GM18526 (cell line): ENCODE data around the gene SSH3.

ENCODE experiments used
- POLR2A ChIP-seq: IDR thresholded peaks from 3 replicates; pipeline ENCODE4 v1.6.1; 2011; ENCODE audit not compliant: insufficient read length; ENCODE audit errors: extremely low read depth

The SSH3 gene

DNA sequence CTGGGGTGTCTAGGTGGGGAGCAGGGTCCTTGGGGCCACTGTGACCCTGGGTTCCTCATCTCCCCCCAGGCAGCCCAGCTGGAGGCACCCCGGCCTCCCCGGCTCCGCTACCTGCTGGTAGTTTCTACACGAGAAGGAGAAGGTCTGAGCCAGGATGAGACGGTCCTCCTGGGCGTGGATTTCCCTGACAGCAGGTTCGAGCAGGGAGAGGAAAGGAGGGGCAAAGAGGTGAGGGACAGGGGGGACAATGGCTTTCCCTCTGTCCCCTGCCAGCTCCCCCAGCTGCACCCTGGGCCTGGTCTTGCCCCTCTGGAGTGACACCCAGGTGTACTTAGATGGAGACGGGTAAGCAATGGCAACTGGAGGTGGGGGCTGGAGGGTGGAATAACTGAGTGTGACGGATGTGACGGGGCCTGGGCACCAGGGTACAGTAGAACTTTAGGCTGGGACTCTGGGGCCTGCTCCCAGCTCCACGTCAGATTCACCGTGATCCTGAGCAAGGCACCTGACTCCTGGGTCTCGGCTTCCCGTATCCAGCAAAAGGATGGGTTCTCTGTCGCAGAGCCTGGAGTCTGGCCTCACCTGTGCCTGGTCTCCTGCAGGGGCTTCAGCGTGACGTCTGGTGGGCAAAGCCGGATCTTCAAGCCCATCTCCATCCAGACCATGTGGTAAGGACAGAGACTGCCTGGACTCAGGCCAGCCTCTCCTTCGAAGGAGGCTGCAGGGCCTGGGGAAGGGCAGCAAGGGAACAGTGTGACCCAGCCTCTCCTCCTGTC lies 3.6 kb downstream of the SSH3 start:
- no peak for TF ChIP-seq POLR2A

DNA sequence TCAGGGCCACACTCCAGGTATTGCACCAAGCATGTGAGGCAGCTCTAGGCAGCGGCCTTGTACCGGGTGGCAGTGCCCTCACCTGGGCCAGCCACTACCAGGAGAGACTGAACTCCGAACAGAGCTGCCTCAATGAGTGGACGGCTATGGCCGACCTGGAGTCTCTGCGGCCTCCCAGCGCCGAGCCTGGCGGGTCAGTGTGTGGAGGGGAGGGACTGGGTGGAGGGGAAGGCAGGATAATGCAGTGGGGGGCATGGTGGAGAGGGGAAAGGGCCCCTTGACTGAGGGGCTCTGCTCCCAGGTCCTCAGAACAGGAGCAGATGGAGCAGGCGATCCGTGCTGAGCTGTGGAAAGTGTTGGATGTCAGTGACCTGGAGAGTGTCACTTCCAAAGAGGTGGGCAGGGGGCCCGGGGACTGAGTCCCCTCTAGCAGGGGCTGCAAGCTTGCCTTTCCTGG lies 4.2 kb downstream of the SSH3 start:
- TF ChIP-seq POLR2A: no peak

DNA sequence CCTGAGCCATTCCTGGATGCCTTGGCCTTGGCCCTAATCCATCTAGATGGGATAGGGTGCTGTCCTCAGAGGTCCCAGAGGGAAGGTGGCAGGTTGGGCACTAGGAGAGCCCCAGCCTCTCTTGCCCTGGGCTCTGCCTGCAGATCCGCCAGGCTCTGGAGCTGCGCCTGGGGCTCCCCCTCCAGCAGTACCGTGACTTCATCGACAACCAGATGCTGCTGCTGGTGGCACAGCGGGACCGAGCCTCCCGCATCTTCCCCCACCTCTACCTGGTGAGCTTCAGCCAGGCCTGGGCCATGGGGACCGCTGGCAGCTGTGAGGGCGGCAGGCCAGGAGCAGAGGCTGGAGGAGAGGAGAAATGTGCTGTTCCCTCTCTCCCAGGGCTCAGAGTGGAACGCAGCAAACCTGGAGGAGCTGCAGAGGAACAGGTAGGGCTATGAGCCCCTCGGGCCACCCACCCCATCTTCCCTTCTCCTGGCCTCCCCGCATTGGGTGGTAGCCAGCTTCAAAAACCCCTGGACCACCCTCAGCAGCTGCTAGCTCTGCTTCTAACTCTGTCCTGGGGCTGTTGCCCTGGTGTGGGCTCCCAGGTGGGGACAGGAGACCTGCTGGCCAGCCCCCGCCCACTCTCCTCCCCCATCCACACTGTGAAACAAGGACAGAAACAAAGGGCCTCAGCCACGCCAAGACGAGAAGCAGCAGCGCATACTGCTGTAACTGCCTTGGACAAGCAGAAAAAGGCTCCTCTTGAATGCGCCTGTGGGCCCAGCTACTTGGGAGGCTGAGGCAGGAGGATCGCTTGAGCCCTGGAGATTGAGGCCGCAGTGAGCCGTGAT lies 4.9 kb downstream of the SSH3 start:
- TF ChIP-seq POLR2A: no peak

DNA sequence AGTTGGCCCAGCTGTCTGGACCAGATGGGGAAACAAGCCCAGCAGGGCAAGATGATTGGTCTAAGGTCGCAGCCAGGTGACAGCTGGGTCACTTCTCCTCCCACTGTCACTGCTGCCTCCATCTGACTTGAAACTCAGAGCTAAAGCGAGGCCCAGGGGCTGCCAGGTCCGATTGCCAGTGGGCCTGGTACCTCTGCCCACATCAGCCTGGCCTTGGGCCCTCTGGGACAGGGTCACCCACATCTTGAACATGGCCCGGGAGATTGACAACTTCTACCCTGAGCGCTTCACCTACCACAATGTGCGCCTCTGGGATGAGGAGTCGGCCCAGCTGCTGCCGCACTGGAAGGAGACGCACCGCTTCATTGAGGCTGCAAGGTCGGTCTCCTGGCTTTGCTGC lies 5.8 kb downstream of the SSH3 start:
- no peak for TF ChIP-seq POLR2A

DNA sequence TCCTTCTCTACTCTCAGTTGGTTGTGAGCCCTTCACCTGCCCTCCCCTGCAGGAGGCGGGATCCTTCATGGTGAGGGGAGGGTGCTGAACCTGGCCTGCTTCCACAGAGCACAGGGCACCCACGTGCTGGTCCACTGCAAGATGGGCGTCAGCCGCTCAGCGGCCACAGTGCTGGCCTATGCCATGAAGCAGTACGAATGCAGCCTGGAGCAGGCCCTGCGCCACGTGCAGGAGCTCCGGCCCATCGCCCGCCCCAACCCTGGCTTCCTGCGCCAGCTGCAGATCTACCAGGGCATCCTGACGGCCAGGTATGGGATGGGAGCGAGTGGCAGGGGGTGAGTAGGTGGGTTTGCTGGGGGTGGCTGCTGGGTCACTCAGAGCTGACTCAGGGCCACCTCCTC lies 6.3 kb downstream of the SSH3 start:
- TF ChIP-seq POLR2A: no peak

DNA sequence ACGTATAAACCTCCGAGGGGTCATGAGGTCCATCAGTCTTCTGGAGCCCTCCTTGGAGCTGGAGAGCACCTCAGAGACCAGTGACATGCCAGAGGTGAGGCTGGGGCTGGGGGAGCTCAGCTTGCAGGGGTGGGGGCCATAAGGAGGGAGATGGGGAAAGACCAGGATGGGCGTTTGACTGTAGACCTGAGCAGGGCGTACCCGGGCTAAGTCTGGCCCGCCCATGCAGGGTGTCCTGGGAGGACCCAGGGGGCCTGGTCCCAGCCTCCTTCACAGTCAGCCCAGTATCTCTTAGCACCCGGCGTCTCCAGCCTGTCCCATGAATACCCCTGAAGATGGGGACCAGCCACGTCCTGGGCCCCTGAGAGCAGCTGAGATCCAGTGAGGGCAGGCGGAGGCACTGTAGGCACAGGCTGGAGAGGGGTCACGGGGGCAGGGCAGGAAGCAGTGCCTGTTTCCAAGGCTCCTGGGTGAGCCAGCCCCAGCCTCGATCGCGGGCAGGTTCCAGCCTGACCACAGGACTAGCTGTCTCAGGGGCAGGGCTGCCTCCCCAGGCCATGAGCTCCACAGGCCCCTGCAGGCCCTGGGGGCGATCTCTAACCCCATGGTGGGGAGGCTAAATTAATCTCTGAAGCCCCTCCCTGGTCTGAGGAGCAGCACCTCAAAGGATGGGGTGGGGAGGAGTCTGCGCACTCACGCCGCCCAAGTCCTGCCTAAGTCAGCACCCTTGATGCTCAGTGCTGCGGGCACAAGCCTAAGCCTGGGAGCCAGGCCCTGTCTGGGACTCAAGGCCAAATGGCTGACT lies 7.1 kb downstream of the SSH3 start:
- TF ChIP-seq POLR2A: no peak

DNA sequence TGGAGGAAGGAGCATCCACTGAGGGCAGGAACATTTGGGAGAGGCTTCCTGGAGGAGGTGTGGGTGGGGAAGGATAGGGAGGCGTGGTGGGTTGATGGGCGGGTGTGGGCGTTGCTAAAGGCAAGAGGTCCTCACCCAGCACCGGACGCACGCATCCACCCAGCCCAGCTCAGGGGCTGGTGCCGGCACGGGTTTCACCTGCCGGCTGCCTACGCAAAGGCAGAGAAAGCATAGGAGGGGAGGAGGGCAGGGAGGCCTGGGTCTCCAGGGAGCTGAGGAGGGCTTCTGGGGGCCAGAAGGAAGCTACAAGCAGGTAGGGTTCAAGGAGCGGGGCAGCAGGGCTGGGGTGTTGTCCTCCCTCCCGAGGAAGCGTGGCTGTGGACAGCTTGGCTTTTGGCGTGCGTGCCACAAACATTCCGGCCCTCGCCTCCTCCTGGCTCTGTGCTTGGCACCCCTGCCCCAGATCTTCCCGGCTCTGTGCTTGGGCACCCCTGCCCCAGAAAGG lies 7.8 kb downstream of the SSH3 start:
- no peak for TF ChIP-seq POLR2A

DNA sequence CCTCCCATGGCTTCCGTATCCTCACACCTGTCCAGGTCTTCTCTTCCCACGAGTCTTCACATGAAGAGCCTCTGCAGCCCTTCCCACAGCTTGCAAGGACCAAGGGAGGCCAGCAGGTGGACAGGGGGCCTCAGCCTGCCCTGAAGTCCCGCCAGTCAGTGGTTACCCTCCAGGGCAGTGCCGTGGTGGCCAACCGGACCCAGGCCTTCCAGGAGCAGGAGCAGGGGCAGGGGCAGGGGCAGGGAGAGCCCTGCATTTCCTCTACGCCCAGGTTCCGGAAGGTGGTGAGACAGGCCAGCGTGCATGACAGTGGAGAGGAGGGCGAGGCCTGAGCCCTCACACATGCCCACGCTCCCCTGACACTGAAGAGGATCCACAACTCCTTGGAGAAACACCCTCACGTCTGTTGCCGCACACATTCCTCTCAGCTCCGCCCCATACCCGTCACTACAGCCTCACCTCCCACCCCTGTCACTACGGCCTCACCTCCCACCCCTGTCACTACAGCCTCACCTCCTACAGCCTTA lies 8.3 kb downstream of the SSH3 start:
- TF ChIP-seq POLR2A: no peak

DNA sequence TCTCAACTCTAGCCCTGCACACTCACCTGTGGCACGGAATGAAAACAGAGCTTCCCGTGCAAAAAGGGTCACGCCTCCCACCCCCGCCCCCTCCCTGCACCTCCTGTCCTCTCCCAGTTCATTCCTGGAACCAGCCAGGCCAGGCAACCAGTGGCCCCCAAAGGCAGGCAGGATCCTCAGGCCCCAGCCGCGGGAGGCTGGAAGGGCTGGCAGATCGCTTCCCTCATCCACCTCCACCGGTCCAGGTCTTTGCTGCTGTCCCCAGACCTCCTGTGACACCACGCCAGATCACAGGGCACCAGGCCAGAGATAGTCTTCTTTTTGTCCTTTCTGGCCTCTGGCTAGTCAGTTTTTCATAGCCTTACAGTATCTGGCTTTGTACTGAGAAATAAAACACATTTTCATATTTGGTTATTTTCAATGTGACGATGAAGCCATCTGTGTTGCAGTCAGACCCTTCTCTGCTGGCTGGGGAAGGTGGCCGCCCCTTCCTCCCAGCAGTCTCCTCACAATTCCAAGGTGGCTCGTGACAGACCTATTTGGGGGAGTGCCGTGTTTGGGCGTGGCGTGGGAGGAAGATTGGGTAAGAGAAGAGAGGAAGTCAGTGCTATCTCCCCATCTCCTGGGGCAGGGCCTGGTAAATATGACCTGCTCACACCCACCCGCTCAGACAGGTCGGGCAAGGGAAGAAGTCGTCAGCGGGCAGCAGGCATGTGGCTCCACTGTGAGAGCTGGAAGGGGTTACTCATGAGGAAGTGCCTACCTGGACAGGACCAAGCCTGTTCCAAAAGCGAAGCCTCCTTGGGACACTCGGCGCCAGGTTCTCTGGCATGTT lies 9.1 kb downstream of the SSH3 start:
- TF ChIP-seq POLR2A: no peak

DNA sequence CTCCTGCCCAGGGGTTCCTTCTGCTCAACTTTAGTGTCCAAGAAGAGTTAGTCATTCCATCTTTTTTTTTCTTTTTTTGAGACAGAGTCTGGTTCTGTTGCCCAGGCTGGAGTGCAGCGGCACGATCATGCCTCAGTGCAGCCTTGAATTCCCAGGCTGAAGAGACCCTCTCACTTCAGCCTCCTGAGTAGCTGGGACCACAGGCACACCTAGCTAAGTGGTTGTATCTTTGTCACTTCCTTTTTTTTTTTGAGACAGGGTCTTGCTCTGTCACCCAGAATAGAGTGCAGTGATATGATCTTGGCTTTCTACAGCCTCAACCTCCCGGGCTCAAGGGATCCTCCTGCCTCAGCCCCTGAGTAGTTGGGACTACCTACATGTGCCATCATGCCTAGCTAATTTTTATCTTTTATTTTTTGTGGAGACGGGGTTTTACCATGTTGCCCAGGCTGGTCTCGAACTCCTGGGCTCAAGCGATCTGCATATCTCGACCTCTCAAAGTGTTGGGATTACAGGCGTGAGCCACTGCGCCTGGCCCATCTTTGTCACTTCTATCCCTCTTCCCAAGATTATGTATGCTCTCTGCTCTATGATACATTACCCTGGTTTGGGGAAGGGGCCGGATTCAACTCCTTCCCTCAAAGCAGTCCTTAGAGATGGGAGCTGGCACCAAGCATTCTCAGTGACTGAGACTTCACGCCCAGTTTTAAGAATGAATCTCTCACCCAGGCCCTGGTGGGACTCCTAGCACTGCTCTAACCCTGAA lies 10.0 kb downstream of the SSH3 start:
- TF ChIP-seq POLR2A: no peak

DNA sequence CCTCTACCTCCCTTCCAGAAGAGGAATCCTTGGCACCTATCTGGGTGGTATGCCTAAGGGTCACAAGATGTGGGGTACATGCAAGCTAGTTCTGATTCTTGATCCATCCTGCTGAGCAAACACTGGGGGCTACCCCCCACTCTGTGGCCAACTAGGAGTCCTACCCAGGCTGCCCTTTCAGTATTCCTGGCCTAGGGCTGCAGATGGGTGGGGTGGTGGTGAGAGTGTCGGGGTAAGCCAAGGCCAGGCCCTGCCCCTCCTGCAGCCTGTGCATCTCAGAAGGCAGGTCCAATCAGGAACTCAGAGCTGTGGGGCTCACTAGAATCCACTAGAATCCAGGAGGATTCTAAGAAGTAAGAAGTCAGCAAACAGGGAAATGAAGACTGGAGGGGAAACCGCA lies 10.9 kb downstream of the SSH3 start:
- TF ChIP-seq POLR2A: no peak

DNA sequence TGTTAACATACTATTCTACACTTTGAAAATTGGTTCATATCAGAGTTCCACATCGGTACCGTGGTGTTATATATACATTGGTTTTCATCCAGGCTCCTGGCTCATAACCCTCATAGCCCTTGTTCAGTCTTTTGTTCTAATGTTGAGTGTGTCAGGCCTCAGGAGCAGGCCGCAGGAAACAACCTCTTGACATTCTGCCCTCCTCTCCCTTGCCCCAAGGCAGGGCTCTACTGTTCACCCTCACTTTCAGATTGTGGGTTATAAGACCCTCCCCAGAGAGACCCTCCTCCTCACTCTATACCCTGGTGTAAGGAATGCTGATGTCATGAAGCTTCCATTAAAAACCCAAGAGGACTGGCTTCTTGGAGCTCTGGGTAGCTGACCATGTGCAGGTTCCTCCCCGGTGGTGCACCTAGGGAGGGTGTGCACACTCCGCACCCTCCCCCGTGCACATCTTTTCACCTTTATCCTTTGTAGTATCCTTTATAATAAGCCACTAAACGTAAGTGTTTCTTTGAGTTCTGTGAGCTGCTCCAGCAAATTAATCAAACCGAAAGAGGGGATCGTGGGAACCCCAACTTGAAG lies 12.1 kb downstream of the SSH3 start:
- TF ChIP-seq POLR2A: no peak

DNA sequence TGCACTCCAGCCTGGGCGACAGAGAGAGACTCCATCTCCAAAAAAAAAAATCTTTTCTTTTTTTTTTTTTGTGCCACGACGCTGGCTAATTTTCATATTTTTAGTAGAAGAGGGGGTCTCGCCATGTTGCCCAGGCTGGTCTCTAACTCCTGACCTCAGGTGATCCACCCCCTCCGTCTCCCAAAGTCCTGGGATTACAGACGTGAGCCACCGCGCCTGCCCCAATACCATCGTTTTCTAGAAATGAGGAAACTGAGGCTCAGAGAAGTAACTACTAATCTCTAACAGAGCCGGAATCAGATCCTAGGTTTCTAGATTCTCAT lies 13.5 kb downstream of the SSH3 start:
- no peak for TF ChIP-seq POLR2A
